KOPT-K1 (cell line): ENCODE results near the gene DENND1B.
A peak's percentile ranks its signal among the peaks of the same experiment; 100 is the strongest.

Source experiments
- H3K27ac ChIP-seq: fragments of 200-600 bp; sonication (generic); 2 replicates; pipeline ENCODE4 v1.5.1; 2016; ENCODE audit warnings: antibody characterized with exemption, mild to moderate bottlenecking, low read depth, low read length; ENCODE audit not compliant: poor library complexity, severe bottlenecking
- H3K36me3 ChIP-seq: fragments of 200-600 bp; sonication (generic); 2 replicates; pipeline ENCODE4 v1.5.1; 2017; ENCODE audit warnings: antibody characterized with exemption, mild to moderate bottlenecking, low read length, moderate library complexity; ENCODE audit not compliant: insufficient read depth
- H3K9me3 ChIP-seq: fragments of 200-600 bp; sonication (generic); 2 replicates; pipeline ENCODE4 v1.5.1; 2017; ENCODE audit warnings: antibody characterized with exemption, low read length, mild to moderate bottlenecking; ENCODE audit not compliant: insufficient read depth, poor library complexity, severe bottlenecking

The DENND1B gene, protein sequence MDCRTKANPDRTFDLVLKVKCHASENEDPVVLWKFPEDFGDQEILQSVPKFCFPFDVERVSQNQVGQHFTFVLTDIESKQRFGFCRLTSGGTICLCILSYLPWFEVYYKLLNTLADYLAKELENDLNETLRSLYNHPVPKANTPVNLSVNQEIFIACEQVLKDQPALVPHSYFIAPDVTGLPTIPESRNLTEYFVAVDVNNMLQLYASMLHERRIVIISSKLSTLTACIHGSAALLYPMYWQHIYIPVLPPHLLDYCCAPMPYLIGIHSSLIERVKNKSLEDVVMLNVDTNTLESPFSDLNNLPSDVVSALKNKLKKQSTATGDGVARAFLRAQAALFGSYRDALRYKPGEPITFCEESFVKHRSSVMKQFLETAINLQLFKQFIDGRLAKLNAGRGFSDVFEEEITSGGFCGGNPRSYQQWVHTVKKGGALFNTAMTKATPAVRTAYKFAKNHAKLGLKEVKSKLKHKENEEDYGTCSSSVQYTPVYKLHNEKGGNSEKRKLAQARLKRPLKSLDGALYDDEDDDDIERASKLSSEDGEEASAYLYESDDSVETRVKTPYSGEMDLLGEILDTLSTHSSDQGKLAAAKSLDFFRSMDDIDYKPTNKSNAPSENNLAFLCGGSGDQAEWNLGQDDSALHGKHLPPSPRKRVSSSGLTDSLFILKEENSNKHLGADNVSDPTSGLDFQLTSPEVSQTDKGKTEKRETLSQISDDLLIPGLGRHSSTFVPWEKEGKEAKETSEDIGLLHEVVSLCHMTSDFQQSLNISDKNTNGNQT

DNA sequence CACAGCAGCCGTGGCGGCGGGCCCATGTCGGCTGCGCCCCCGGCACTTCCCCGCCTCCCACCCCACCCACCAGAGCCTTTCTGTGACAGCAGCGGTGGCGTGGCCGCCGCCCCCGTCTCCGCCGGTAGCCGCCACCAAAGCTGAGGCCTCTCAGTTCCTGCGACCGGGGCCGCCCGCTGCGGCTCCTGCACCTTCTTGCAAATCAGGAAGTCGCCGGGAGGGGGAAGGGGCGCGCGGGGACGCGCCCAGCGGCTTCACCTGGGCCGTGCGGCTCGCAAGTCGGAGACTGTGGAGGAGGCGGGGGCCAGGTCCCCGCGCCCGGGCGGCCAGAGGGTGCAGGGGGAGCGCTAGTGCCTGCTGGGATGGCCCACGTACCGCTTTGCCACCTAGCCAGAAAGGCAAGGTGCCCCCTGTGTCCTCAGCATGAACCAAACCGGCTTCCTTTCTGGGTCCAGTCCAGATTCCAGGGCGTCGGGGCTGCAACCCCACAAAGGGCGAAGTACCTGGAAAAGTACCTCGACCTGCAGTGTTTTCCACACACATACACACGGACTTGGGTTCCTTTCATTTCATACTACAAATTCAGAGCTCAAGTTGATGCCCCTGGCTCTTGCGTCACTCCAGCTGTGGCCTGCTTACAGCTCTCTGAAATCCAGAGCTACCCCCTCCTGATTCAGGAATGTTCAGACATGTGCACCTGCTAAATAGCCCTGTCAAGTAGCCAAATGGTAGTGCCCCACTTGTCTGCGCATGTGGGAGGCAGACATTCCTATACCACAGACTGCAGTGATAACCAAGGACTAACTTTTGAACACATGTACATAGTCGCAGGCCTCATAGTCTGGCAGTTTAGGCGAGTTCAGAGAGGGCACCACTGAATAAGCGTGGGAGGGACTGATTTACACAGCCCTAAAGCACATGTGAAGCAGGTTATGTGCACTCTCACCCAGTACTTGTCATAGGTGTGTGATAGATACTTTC lies at the start of gene DENND1B:
DENND1B (minus strand) TSS at position 199 of the 981 bp plus-strand sequence. CDS start 325 bp downstream, outside the sequence.
- Histone ChIP-seq H3K27ac (peak within 1 kb of the TSS; percentile 89), H3K36me3 (peaks cover 17% of the 10 kb centered on the region), H3K9me3 (peaks cover 10% of the 10 kb centered on the region)

DNA sequence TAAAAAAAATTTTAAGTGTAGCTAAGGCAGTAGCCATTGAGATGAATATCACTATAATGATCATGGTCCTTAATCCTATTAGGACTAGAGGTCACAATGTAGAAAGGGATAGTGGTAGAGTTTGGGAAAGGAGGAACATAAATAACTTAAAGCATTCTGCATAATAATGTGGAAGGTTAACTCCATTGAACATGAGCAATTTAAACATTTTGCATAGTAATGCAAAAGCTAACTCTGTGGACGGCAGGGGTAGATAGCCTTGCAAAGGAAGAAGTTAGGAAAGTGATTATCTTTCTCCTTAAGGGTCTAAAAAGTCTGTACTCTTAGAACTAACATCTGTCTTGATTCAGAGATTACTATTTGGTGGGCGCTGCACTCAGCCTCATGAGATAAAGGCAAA lies 39.0 kb upstream of the DENND1B start:
- peaks cover 5% of the 10 kb centered on the region for H3K9me3 ChIP-seq
- no peaks in the 10 kb centered on the region for H3K36me3 ChIP-seq
- no peak overlapping the region for H3K27ac ChIP-seq

DNA sequence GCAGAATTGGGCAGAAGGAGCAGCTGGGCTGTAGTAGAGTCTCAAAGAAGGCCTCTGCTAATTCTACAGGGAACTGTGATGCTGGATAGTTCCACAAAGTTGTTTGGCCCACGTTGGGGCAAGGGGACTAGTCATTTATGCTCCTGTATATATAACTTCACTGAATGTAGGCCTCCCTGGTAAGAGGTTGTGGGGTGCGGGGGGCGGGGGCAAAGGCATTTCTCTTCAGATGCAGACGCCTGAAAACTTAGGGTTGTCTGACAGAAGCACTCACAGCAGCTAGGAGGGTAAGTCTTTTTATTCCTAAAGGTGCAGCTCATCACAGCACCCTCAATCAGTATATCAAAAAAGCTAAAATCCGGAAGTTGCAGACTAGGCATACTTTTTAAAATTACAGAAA lies 38.5 kb upstream of the DENND1B start:
- Histone ChIP-seq H3K9me3 (peaks cover 5% of the 10 kb centered on the region), H3K36me3 (no peaks in the 10 kb centered on the region), H3K27ac (no peak overlapping the region)

DNA sequence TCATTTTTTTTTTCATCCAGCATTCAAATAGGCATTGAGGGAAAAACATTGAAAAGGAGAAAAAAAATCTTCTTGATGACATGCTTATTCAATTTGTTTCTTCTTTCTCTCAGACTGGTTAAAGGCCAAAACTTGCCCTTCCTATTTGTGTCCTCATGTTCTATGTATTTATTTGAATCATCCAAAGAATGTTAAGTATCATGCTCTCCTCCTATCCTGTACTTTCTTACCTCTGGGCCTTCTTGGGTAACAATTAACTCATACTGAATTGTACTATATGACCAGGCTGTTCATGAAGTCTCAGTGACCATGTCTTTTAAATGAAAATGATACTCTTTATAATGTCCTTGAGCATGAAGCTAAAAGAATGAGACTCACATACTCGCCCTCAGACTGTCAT lies 36.5 kb upstream of the DENND1B start:
- no peaks in the 10 kb centered on the region for H3K36me3 ChIP-seq
- no peak overlapping the region for H3K27ac ChIP-seq
- peaks cover 5% of the 10 kb centered on the region for H3K9me3 ChIP-seq

- Histone ChIP-seq H3K27ac (no peak overlapping the region), H3K9me3 (peaks cover 5% of the 10 kb centered on the region), H3K36me3 (no peaks in the 10 kb centered on the region)
These were observed 35.5 kb upstream of the DENND1B start for GRCh38 chr1:197810812-197811211.

DNA sequence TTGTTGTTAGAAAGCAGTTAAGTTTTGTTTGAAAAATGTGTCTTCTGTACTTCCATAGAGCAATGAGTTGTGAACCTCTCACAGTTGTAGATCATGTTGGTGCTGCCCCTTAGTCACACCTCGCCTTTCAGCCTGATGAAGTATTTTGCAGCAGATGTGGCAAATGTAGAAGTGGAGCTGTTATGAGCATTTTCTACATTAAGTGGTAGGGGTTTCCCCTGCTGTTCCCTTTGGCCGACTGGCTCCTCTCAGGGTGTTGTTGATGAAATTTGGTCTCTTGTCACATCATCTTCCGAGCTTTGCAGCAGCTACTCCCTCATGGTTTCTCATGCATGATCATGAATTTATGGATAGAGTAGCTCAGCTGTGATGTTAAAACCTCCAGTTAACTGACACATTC lies 33.6 kb upstream of the DENND1B start:
- Histone ChIP-seq H3K36me3 (no peaks in the 10 kb centered on the region), H3K27ac (no peak overlapping the region), H3K9me3 (peaks cover 5% of the 10 kb centered on the region)

GRCh38 chr1:197807739-197808453 lies 32.6 kb upstream of the DENND1B start:
- H3K9me3 ChIP-seq: no peaks in the 10 kb centered on the region
- no peak overlapping the region for H3K27ac ChIP-seq
- H3K36me3 ChIP-seq: no peaks in the 10 kb centered on the region

DNA sequence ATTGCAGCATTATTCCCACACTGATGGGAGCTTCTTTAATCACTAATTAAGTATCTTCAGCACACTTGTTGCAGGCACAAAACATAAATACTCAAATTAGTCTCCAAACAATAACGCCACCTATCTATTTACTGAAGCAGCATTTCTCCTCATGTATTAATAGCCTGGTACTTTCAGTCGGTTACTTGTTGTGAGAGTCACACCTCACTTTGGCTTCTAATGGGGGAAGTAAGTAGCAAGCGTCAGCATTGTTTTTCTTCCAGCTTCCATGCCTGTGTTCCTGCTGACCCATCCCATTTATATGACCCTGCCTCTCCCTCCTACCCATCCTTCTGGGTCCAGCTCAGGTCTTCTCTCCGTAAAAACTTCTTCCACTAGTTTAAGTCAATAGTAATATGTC lies 31.9 kb upstream of the DENND1B start:
- no peak overlapping the region for H3K27ac ChIP-seq

GRCh38 chr1:197806718-197807117 lies 31.4 kb upstream of the DENND1B start:
- Histone ChIP-seq H3K36me3 (no peaks in the 10 kb centered on the region), H3K9me3 (peaks cover 7% of the 10 kb centered on the region), H3K27ac (no peak overlapping the region)

More for the DNA sequence above, 31.9 kb upstream of the DENND1B start:
- Histone ChIP-seq H3K9me3 (peaks cover 2% of the 10 kb centered on the region), H3K36me3 (no peaks in the 10 kb centered on the region)

DNA sequence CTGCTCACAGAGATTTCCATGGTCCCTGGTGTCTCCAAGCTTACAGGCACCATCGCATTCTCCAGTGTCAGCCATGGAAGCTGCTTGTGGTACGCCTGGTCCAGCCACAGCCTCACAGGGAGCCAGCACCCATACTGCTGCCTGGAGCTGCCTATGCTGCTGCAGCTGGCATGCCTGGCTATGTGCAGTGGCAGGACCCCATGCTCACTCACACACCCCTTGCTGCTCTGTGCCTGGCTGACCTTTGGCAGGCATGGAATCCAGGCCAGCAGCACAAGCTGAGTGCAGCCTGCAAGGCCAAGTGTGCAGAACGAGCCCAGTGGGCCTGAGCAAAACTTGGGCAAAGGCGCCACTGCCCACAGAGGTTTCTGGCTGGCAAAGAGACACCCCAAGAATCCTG lies 26.4 kb upstream of the DENND1B start:
- Histone ChIP-seq H3K36me3 (no peaks in the 10 kb centered on the region), H3K9me3 (peaks cover 53% of the 10 kb centered on the region), H3K27ac (no peak overlapping the region)

- peaks cover 59% of the 10 kb centered on the region for H3K9me3 ChIP-seq
- no peaks in the 10 kb centered on the region for H3K36me3 ChIP-seq
- no peak overlapping the region for H3K27ac ChIP-seq
These were observed 25.8 kb upstream of the DENND1B start for GRCh38 chr1:197801111-197801482.

DNA sequence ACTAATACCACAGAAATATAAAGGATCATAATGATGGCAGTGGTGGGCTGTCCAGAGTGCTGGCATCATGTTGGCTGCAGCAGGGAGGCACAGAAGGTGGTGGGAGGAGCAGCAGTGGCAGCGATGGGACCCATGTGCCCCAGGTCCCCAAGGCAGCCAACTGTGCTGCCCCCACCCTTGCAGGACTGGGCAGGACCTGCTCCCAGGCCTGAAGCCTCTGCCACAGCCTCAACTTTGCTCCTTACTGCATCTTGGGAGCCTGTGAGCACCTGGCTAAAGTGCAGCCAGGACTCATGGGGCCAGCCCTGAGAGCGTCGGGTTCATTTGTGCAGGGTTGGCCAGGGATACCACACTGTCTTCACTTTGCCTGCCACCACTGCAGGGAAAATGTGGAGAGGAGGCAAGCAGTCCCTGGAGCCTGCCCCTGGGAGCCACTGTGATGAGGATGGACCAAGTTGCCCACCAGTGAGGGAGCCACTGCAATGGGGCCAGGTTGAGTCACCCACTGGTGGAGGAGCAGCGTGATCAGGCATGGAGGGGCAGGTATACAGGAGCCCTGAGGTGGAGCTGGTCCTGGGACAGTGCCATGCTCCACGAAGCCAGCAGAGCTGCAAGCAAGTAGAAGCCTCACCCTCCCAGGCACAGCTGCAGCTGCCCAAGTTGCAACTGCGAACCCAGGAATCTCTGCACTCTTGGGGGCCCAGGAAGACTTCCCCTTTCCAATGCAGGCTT lies 25.3 kb upstream of the DENND1B start:
- Histone ChIP-seq H3K9me3 (peaks cover 61% of the 10 kb centered on the region), H3K36me3 (no peaks in the 10 kb centered on the region), H3K27ac (no peak overlapping the region)

DNA sequence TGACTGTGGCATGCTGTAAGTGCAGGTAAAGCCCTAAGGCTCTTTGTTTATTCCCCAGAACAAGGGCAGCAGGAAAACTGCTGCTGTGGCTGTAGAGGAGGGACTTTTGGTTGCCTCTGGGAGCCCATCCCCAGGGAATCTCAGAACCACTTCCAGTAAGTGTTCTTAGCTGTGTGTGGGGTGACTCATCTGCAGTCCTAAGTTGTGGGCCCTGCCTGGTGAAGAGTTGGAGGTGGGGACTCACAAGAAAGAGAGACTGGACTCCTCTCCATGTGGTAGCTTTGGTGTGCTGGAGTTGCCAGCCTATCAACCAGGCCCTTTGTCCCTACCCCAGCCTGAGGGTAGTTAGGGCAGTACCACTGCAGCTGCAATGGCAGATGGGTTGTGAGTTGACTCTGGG lies 24.0 kb upstream of the DENND1B start:
- Histone ChIP-seq H3K9me3 (peaks cover 66% of the 10 kb centered on the region), H3K27ac (no peak overlapping the region), H3K36me3 (no peaks in the 10 kb centered on the region)

- H3K9me3 ChIP-seq: peaks cover 66% of the 10 kb centered on the region
- H3K27ac ChIP-seq: no peak overlapping the region
- H3K36me3 ChIP-seq: no peaks in the 10 kb centered on the region
These were observed 23.2 kb upstream of the DENND1B start for GRCh38 chr1:197798492-197798891.
